Stimulated activated effector memory CD8-positive, alpha-beta T cell treated with anti-CD3 and anti-CD28 coated beads, Interleukin-12 subunit alpha, Interleukin-12 subunit beta, amount 100 ng/mL, for 72 hours (primary cell): Measurements from ENCODE around the gene SLC7A1.

Experiments
- ATAC-seq: fragments of 150-1000 bp; cut with Tn5 transposase; 2 replicates; pipeline ENCODE4 v1.10.0; 2021
- DNase-seq, 2 donors: peaks; one replicate each; pipeline ENCODE4 v3.0.0; 2021 to 2022; ENCODE audit warnings: low spot score in 2 of 2
- H3K27ac Mint-ChIP-seq: one replicate; pipeline ENCODE4 v1.8.0; 2022; ENCODE audit warnings: mild to moderate bottlenecking, mixed read lengths
- H3K36me3 Mint-ChIP-seq: one replicate; pipeline ENCODE4 v1.8.0; 2022; ENCODE audit warnings: mild to moderate bottlenecking, mixed read lengths
- H3K4me1 Mint-ChIP-seq: one replicate; pipeline ENCODE4 v1.8.0; 2022; ENCODE audit warnings: mixed read lengths
- H3K4me3 Mint-ChIP-seq: one replicate; pipeline ENCODE4 v1.8.0; 2022; ENCODE audit warnings: mild to moderate bottlenecking, mixed read lengths
- H3K9me3 Mint-ChIP-seq: one replicate; pipeline ENCODE4 v1.8.0; 2022; ENCODE audit warnings: mixed read lengths

Gene SLC7A1

GRCh38 chr13:29548722-29549121 is 46.8 kb downstream of the SLC7A1 start:
- Mint-ChIP-seq H3K27ac (no peak overlapping the region), H3K9me3 (no peaks in the 10 kb centered on the region), H3K4me1 (peaks cover 39% of the 10 kb centered on the region), H3K4me3 (no peak overlapping the region), H3K36me3 (peaks cover 98% of the 10 kb centered on the region)
- no peak for ATAC-seq
- no peak for DNase-seq

DNA sequence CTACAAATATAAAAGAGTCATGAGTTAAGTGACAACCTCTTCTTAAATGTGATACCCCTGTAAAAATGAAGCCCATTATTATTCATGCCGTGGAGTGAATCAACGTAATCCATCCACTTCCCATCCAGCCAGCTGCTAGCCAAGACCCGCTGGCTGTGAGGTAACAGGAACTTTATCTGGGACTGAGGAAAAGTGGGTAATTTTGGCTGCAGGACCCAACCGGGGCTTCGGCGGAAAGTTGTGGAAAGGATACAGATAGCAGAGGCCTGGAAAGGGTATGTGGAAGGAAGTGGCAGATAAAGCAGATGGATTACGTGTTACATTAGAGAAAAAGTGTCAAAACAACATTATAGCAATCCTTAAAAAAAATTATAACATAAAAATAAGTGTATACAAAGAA is 48.3 kb downstream of the SLC7A1 start:
- DNase-seq (no peak), ATAC-seq (no peak)
- Mint-ChIP-seq H3K4me3 (no peak overlapping the region), H3K27ac (no peak overlapping the region), H3K36me3 (peaks cover 97% of the 10 kb centered on the region), H3K9me3 (no peaks in the 10 kb centered on the region), H3K4me1 (peaks cover 47% of the 10 kb centered on the region)

- no peaks in the 10 kb centered on the region for H3K9me3 Mint-ChIP-seq
- no peak for DNase-seq
- H3K4me1 Mint-ChIP-seq, result peaks cover 48% of the 10 kb centered on the region
- peaks cover 97% of the 10 kb centered on the region for H3K36me3 Mint-ChIP-seq
- no peak overlapping the region for H3K4me3 Mint-ChIP-seq
- no peak for ATAC-seq
- no peak overlapping the region for H3K27ac Mint-ChIP-seq
Measured at GRCh38 chr13:29546662-29547061, 48.8 kb downstream of the SLC7A1 start.

DNA sequence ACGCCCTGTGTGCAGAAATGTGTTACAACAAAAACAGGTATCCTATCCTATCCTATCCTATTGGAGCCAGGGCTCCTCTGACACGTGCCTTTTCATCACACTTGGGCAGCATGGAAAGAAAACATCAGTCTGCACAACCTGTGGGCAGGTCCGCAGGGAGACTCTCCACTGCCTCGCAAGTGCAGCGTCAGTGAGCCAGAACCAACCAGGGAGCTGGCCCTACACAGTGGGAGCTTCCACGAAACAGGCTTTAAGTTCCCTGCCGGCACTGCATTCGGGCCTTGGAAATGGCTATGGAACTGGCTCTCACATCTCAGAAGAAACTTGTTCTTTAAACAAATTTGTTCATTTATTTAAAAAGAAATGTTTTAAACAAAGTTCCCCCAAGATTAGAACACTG is 49.5 kb downstream of the SLC7A1 start:
- Mint-ChIP-seq H3K9me3 (no peaks in the 10 kb centered on the region), H3K4me1 (peaks cover 49% of the 10 kb centered on the region), H3K4me3 (no peak overlapping the region), H3K27ac (no peak overlapping the region), H3K36me3 (peaks cover 97% of the 10 kb centered on the region)
- no peak for DNase-seq
- ATAC-seq, result no peak

GRCh38 chr13:29543230-29544215 is 52.0 kb downstream of the SLC7A1 start:
- ATAC-seq (peak; percentile 100), DNase-seq (peak; percentile 33 to 71)
- Mint-ChIP-seq H3K4me3 (no peak overlapping the region), H3K36me3 (peaks cover 92% of the 10 kb centered on the region), H3K27ac (peak overlapping the region; percentile 84), H3K4me1 (peaks cover 52% of the 10 kb centered on the region), H3K9me3 (no peaks in the 10 kb centered on the region)

GRCh38 chr13:29542381-29542780 is 53.1 kb downstream of the SLC7A1 start:
- H3K36me3 Mint-ChIP-seq, result peaks cover 90% of the 10 kb centered on the region
- peaks cover 63% of the 10 kb centered on the region for H3K4me1 Mint-ChIP-seq
- ATAC-seq (no peak), DNase-seq (no peak)
- peak overlapping the region; percentile 84 for H3K27ac Mint-ChIP-seq
- H3K4me3 Mint-ChIP-seq, result no peak overlapping the region
- no peaks in the 10 kb centered on the region for H3K9me3 Mint-ChIP-seq

DNA sequence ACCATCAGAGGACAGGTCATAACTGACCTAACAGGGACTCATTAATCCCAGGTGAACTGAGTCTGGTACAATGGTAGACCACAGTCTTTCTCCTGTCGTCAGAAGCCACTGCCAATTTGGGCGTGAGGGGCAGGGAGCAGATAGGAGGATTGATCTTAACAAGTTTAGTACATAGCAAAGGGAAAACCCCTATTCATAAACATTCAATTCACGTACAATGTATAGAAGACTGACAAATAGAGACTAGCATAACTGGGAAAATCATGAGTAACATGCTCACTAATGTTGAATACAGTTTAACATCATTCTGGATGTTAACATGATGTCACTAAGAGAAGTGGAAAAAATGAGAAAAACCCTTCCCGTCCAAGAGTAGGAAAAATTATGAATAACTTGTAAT is 54.1 kb downstream of the SLC7A1 start:
- H3K4me1 Mint-ChIP-seq, result peaks cover 60% of the 10 kb centered on the region
- ATAC-seq (no peak), DNase-seq (no peak)
- H3K4me3 Mint-ChIP-seq, result no peak overlapping the region
- peak overlapping the region; percentile 74 for H3K27ac Mint-ChIP-seq
- peaks cover 81% of the 10 kb centered on the region for H3K36me3 Mint-ChIP-seq
- no peaks in the 10 kb centered on the region for H3K9me3 Mint-ChIP-seq

DNA sequence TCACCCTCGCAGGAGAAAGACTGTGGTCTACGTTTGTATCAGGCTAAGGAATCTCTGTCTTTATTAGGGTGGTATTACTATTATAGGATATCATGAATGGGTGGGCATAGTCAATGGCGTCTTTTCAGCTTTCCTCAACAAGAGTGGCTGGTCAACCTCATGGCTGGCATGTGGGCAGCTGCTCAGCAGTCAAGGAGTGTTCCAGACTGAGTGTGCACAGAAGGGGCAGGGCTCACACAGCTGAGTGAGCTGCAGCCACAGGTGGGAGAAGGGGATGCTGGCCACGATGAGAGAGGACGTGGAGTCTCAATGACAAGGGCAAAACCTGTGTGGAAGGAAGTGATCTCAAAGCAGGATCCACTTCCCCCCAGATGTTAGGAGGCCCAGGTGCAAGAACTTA is 54.7 kb downstream of the SLC7A1 start:
- Mint-ChIP-seq H3K4me1 (peaks cover 60% of the 10 kb centered on the region), H3K4me3 (no peak overlapping the region), H3K36me3 (peaks cover 81% of the 10 kb centered on the region), H3K9me3 (no peaks in the 10 kb centered on the region), H3K27ac (peak overlapping the region; percentile 74)
- ATAC-seq (no peak), DNase-seq (no peak)

DNA sequence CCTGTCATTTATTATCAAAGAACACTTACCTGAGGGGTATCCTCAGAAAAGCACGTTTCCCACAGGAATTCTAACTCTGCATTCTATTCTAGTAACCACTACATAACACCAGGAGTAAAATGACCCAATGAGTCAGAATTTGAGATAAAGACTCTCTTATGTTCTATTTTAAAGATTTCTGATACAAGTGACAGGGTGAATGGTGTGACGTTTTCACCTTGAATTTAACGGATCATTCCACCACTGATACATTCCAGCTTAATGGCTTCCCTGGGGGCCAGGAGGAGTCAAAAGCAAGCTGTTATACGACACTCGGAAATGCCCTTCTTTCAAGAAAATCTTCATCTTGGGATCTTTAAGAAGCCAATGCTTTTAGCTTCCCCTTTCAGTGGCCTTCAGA is 55.2 kb downstream of the SLC7A1 start:
- Mint-ChIP-seq H3K4me3 (no peak overlapping the region), H3K4me1 (peaks cover 57% of the 10 kb centered on the region), H3K9me3 (no peaks in the 10 kb centered on the region), H3K36me3 (peaks cover 81% of the 10 kb centered on the region), H3K27ac (peak overlapping the region; percentile 74)
- DNase-seq (no peak), ATAC-seq (no peak)

DNA sequence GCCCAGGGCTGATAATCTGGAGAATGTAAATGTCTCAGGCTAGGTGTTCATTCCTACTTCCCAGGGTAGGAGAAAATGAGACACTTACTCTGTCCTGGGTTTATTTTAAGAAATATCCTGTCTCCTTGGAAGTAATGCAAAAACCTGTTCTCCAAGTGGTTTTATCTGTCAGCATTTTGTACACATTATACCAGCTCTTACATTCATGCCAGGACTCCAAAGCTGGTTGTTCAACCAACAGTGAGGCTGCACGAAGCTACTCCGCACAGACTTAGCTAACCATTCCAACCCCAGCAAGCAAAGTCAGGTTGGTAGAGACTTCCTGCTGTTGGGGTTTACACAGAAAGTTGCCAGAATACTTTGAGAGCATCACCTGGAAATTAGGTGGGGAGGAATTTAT is 55.6 kb downstream of the SLC7A1 start:
- H3K27ac Mint-ChIP-seq, result no peak overlapping the region
- H3K9me3 Mint-ChIP-seq, result no peaks in the 10 kb centered on the region
- H3K36me3 Mint-ChIP-seq, result peaks cover 81% of the 10 kb centered on the region
- peaks cover 52% of the 10 kb centered on the region for H3K4me1 Mint-ChIP-seq
- DNase-seq (no peak), ATAC-seq (no peak)
- no peak overlapping the region for H3K4me3 Mint-ChIP-seq

DNA sequence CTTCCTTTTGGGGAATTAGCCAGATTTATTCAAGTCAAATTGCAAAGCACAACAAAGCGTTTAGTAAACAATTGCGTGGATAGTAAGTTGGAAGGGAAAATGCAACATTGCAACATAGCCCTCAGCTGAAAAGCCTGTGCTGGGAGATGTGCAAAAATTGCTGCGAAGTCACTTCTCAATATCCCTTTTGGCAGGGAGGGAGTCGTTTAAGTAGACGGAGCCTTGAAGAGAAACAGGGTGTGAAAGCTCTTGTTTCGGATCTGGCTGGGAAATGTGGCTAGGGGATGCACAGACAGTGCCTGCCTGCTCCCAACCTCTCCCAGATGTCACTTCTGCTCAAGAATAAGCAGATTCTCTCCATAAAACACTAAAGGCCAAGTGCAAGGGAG is 56.8 kb downstream of the SLC7A1 start:
- Mint-ChIP-seq H3K4me1 (peaks cover 43% of the 10 kb centered on the region), H3K27ac (peak overlapping the region; percentile 55), H3K9me3 (no peaks in the 10 kb centered on the region), H3K36me3 (peaks cover 84% of the 10 kb centered on the region), H3K4me3 (no peak overlapping the region)
- ATAC-seq (no peak), DNase-seq (no peak)

DNA sequence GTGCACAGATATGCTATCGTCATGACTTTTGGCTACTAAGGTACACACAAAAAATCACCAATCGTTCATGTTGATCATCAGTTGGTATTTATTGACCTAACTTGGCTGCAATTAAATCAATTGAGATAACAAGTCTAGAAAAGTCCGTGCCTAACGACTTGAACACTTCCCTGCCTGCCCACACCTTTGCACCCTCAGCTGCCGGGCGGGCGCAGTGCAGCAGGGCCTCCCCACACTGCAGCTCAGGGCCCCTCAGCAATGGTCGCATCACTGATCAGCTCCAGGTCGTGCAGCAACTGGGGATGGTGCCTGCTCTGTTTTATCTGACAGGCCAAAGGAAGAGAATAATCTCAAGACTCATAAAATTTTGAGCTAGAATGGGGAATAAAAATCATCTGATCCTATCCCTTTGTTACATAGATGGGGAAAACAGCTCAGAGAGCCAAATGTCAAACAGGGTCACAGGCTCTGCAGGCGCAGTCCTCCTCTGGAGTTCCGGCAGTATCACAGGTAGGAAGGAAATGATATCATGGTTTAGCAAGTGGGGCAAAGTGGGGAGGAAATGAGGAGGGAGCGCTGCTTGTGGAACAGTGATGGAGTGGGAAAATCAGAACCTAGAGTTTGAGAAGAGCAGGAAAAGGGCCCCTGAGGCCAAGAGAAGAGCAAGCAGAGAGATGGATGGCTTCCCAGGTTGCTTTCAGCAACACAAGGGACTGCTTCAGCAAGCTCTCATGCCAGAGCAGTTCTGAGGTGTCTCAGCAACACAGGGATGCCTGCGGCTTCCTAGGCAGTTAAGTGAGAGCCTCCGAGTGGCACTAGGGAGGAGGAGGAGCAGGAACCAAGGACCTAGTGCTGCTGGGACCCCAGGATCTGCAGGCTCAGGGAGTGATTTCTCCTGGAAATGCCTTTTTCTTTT is 57.5 kb downstream of the SLC7A1 start:
- Mint-ChIP-seq H3K27ac (peak overlapping the region; percentile 55), H3K9me3 (no peaks in the 10 kb centered on the region), H3K4me3 (no peak overlapping the region), H3K36me3 (peaks cover 84% of the 10 kb centered on the region), H3K4me1 (peaks cover 39% of the 10 kb centered on the region)
- no peak for ATAC-seq
- no peak for DNase-seq

- H3K36me3 Mint-ChIP-seq, result peaks cover 84% of the 10 kb centered on the region
- no peak for DNase-seq
- ATAC-seq, result no peak
- no peak overlapping the region for H3K4me3 Mint-ChIP-seq
- H3K9me3 Mint-ChIP-seq, result no peaks in the 10 kb centered on the region
- no peak overlapping the region for H3K27ac Mint-ChIP-seq
- peaks cover 36% of the 10 kb centered on the region for H3K4me1 Mint-ChIP-seq
Measured at GRCh38 chr13:29536853-29537252, 58.6 kb downstream of the SLC7A1 start.

GRCh38 chr13:29535663-29536655 is 59.5 kb downstream of the SLC7A1 start:
- Mint-ChIP-seq H3K36me3 (peaks cover 84% of the 10 kb centered on the region), H3K27ac (peak overlapping the region; percentile 60), H3K9me3 (no peaks in the 10 kb centered on the region), H3K4me1 (peaks cover 28% of the 10 kb centered on the region), H3K4me3 (no peak overlapping the region)
- DNase-seq, result no peak
- no peak for ATAC-seq
